ENCODE measurements around the gene GUK1.

DNA sequence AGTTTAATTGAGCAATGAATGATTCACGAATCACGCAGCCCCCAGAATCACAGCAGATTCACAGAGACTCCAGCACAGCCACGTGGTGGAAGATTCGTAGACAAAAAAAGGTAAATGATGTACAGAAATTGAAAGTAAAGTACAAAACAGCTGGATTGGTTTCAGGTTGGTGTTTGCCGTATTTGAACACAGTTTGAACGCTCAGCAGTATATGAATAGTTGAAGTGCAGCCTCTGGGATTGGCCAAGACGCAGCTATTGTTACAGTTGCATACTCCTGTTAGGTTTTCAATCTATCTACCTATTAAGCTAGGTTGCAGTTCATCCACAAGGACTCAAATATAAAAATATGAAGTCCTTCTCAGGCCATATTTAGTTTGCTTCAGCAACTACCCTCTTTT, 27.9 kb upstream of the GUK1 start:
- TF ChIP-seq EZH2phosphoT487 (IDR thresholded peaks at IDR 0.05; ENCODE audit: borderline replicate concordance, low read depth, low read length) = no peak
- TF ChIP-seq CTCF (conservative IDR thresholded peaks at IDR 0.05; ENCODE audit: low read length) = no peak
